ENCODE measurements around the gene PROM2. TPM values are rescaled to one million over a fixed set of nuclear protein-coding genes. Genes with fewer than 3 reads are reported as not detected.

Gene PROM2
- total RNA-seq, 2 experiments from 2014 or later: 0.48 TPM; not detected in 1

- intact Hi-C loops (cut with micrococcal nuclease): no loop called here
- peaks cover 5% of the 10 kb centered on the region for H3K9me3 Mint-ChIP-seq
- no peak within 1 kb of the TSS for H3K4me3 Mint-ChIP-seq
- no peak within 1 kb of the TSS for H3K27ac Mint-ChIP-seq
- H3K27me3 Mint-ChIP-seq: peaks cover 2% of the 10 kb centered on the region
- no peak for DNase-seq
- POLR2A ChIA-PET: no interaction called here
- CTCF ChIA-PET: no interaction called here
- no peaks in the 10 kb centered on the region for H3K36me3 Mint-ChIP-seq
- H3K4me1 Mint-ChIP-seq (ENCODE audit: low read depth): no peaks in the 10 kb centered on the region
These were observed 22.7 kb downstream of the PROM2 start, which contains the start of gene KCNIP3 for GRCh38 chr2:95296880-95297487. TSS of gene KCNIP3 (plus strand) at chr2:95297347. CDS start at chr2:95297439, 92 bp downstream.

GRCh38 chr2:95297639-95298395 is 23.6 kb downstream of the PROM2 start:
- ChIA-PET POLR2A (no interaction called here), CTCF (no interaction called here)
- intact Hi-C loops (cut with micrococcal nuclease): no loop called here
- no peaks in the 10 kb centered on the region for H3K36me3 Mint-ChIP-seq
- no peak for DNase-seq
- no peaks in the 10 kb centered on the region for H3K4me1 Mint-ChIP-seq (ENCODE audit: low read depth)
- no peak overlapping the region for H3K27ac Mint-ChIP-seq
- no peak overlapping the region for H3K4me3 Mint-ChIP-seq
- H3K9me3 Mint-ChIP-seq: no peaks in the 10 kb centered on the region
- H3K27me3 Mint-ChIP-seq: peaks cover 2% of the 10 kb centered on the region

GRCh38 chr2:95298486-95299111 is 24.4 kb downstream of the PROM2 start:
- Mint-ChIP-seq H3K27ac (no peak overlapping the region), H3K4me1 (ENCODE audit: low read depth) (no peaks in the 10 kb centered on the region), H3K9me3 (no peaks in the 10 kb centered on the region), H3K4me3 (no peak overlapping the region), H3K27me3 (peaks cover 2% of the 10 kb centered on the region), H3K36me3 (no peaks in the 10 kb centered on the region)
- no peak for DNase-seq
- intact Hi-C loops (cut with micrococcal nuclease): no loop called here
- ChIA-PET CTCF (no interaction called here), POLR2A (no interaction called here)

GRCh38 chr2:95299961-95300360 is 25.7 kb downstream of the PROM2 start:
- intact Hi-C loops (cut with micrococcal nuclease): no loop called here
- Mint-ChIP-seq H3K9me3 (no peaks in the 10 kb centered on the region), H3K27me3 (peaks cover 2% of the 10 kb centered on the region), H3K4me3 (no peak overlapping the region), H3K36me3 (no peaks in the 10 kb centered on the region), H3K4me1 (ENCODE audit: low read depth) (no peaks in the 10 kb centered on the region), H3K27ac (no peak overlapping the region)
- DNase-seq: no peak
- ChIA-PET POLR2A (no interaction called here), CTCF (no interaction called here)

GRCh38 chr2:95300450-95300849 is 26.2 kb downstream of the PROM2 start:
- no peak overlapping the region for H3K4me3 Mint-ChIP-seq
- DNase-seq: no peak
- intact Hi-C loops (cut with micrococcal nuclease): no loop called here
- CTCF ChIA-PET: no interaction called here
- H3K4me1 Mint-ChIP-seq (ENCODE audit: low read depth): no peaks in the 10 kb centered on the region
- peaks cover 2% of the 10 kb centered on the region for H3K27me3 Mint-ChIP-seq
- H3K27ac Mint-ChIP-seq: no peak overlapping the region
- POLR2A ChIA-PET: no interaction called here
- no peaks in the 10 kb centered on the region for H3K36me3 Mint-ChIP-seq
- H3K9me3 Mint-ChIP-seq: no peaks in the 10 kb centered on the region

- H3K4me3 Mint-ChIP-seq: no peak overlapping the region
These were observed 26.9 kb downstream of the PROM2 start for GRCh38 chr2:95301186-95301585.

GRCh38 chr2:95301876-95302641 is 27.8 kb downstream of the PROM2 start:
- ChIA-PET POLR2A (no interaction called here), CTCF (no interaction called here)
- Mint-ChIP-seq H3K27me3 (peaks cover 2% of the 10 kb centered on the region), H3K36me3 (no peaks in the 10 kb centered on the region), H3K4me1 (ENCODE audit: low read depth) (no peaks in the 10 kb centered on the region), H3K4me3 (no peak overlapping the region), H3K9me3 (no peaks in the 10 kb centered on the region), H3K27ac (no peak overlapping the region)
- DNase-seq: no peak
- intact Hi-C loops (cut with micrococcal nuclease): no loop called here

More at GRCh38 chr2:95301186-95301585, 26.9 kb downstream of the PROM2 start:
- CTCF ChIA-PET: no interaction called here
- Mint-ChIP-seq H3K27me3 (peaks cover 2% of the 10 kb centered on the region), H3K4me1 (ENCODE audit: low read depth) (no peaks in the 10 kb centered on the region), H3K27ac (no peak overlapping the region), H3K9me3 (no peaks in the 10 kb centered on the region), H3K36me3 (no peaks in the 10 kb centered on the region)
- DNase-seq: no peak
- intact Hi-C loops (cut with micrococcal nuclease): no loop called here
- POLR2A ChIA-PET: no interaction called here

GRCh38 chr2:95303191-95303919 is 29.1 kb downstream of the PROM2 start:
- intact Hi-C loops (cut with micrococcal nuclease): no loop called here
- no peak for DNase-seq
- no peaks in the 10 kb centered on the region for H3K27me3 Mint-ChIP-seq
- H3K4me3 Mint-ChIP-seq: no peak overlapping the region
- CTCF ChIA-PET: no interaction called here
- POLR2A ChIA-PET: no interaction called here
- no peaks in the 10 kb centered on the region for H3K36me3 Mint-ChIP-seq
- no peaks in the 10 kb centered on the region for H3K4me1 Mint-ChIP-seq (ENCODE audit: low read depth)
- H3K27ac Mint-ChIP-seq: no peak overlapping the region
- H3K9me3 Mint-ChIP-seq: no peaks in the 10 kb centered on the region

- Mint-ChIP-seq H3K9me3 (no peaks in the 10 kb centered on the region), H3K4me3 (no peak overlapping the region), H3K27ac (no peak overlapping the region), H3K36me3 (no peaks in the 10 kb centered on the region), H3K4me1 (ENCODE audit: low read depth) (no peaks in the 10 kb centered on the region), H3K27me3 (no peaks in the 10 kb centered on the region)
- no peak for DNase-seq
- ChIA-PET POLR2A (no interaction called here), CTCF (interaction anchor here (1.3 kb wide), 1 partner anchor 349 kb away, joined by 3 read pairs; no protein-coding TSS in a partner anchor)
- intact Hi-C loops (cut with micrococcal nuclease): no loop called here
These were observed 31.3 kb downstream of the PROM2 start for GRCh38 chr2:95305380-95306061.

GRCh38 chr2:95306336-95306895 is 32.2 kb downstream of the PROM2 start:
- POLR2A ChIA-PET: no interaction called here
- intact Hi-C loops (cut with micrococcal nuclease): no loop called here

GRCh38 chr2:95307036-95307435 is 32.8 kb downstream of the PROM2 start:
- no peak for DNase-seq
- ChIA-PET CTCF (no interaction called here), POLR2A (no interaction called here)
- intact Hi-C loops (cut with micrococcal nuclease): no loop called here
- Mint-ChIP-seq H3K4me1 (ENCODE audit: low read depth) (no peaks in the 10 kb centered on the region), H3K27me3 (no peaks in the 10 kb centered on the region), H3K36me3 (no peaks in the 10 kb centered on the region), H3K9me3 (no peaks in the 10 kb centered on the region), H3K4me3 (no peak overlapping the region), H3K27ac (no peak overlapping the region)

More at GRCh38 chr2:95306336-95306895, 32.2 kb downstream of the PROM2 start:
- Mint-ChIP-seq H3K36me3 (no peaks in the 10 kb centered on the region), H3K4me1 (ENCODE audit: low read depth) (no peaks in the 10 kb centered on the region), H3K27ac (no peak overlapping the region), H3K9me3 (no peaks in the 10 kb centered on the region), H3K27me3 (no peaks in the 10 kb centered on the region), H3K4me3 (no peak overlapping the region)
- CTCF ChIA-PET: no interaction called here
- no peak for DNase-seq
